Pericardium fibroblast (primary cell): Measurements from ENCODE around the gene IP6K1. TPM values are rescaled to one million over a fixed set of nuclear protein-coding genes. Genes with fewer than 3 reads are reported as not detected.

Experiments used
- total RNA-seq: library from RNA; depleted of rRNA; stranded (reverse); fragments of >200 nt; gene quantifications from 2 replicates; pipeline ENCODE4 v1.2.3, GENCODE V29; 2015

Gene IP6K1
- 27.1 and 28.2 TPM in 2 replicates for total RNA-seq

DNA sequence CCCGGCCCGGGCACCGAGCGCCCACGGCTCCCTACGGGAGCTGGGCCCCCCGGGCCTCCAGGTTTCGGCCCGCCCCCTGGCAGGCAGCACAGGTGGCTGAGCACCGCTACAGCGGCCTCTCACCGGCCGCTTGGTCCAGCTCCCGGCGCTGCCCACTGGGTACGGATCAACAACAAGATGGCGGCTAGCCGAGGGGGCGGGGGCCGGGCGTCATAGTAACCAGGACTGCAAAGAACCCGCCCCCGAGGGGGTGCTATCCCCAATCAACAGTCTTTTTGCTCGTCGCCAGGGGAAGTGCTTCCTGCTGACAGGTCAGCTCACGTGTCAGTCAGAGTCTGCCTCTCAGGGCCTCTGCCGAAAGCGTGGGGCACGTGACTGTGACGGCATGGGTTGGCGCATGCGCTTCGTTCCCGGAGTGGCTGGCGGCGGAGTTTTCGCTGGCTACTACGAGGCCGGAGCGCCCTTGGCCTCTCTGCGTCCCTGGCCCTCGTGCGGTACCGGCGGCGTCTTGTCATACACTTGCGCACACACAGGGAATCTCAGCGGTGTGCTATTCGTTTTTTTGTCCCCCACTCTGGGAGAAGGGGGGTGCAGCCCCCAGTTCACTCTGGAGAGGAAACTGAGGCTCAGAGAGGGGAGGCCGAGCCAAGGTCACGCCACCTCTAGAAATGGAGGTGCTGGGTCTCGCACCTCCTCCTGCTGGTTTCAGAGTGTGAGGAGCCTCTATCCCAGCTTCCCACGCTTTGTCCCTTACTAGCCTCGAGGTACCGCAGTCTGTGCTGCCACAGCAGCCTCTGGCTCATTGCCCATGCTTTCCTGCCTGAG lies at the start of gene IP6K1:
TSS of gene IP6K1 (minus strand) at position 186 of the 825 bp plus-strand sequence. CDS start 38,502 bp downstream, outside the sequence.

DNA sequence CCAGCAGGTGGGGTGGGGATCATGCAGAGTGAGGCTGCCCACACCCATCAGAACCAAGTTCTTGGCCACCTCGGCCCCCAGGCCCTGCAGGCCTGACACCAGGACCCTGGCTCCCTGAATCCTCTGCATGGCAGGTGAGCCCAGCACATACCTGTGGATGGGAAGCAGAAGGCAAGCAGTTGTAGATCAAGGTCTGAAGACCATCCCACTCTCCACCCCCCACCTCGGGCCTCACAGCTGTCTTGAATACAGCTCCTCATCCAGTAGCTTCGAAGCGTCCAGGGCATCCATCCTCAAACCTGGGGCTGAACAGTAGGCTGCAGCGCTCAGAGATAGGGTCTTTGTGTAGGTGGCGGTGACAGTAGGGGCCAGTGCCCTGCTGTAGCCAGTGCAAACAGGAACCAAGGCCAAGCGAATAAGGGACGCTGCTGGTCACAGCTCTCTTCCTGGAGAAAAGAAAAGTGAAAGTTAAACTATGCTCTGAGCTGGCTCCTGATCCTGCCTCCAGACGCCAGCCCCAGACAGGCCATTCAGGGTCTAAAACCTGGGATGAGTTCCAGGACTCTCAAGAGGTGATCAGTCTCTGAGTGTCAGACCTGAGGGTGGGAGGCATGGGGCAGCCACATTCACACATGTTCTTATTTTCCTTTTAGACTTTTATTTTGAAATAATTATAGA lies 27.3 kb upstream of the IP6K1 start, which contains the start of gene UBA7:
TSS of gene UBA7 (minus strand) at position 457 of the 678 bp plus-strand sequence. CDS start at position 291, 166 bp downstream.

DNA sequence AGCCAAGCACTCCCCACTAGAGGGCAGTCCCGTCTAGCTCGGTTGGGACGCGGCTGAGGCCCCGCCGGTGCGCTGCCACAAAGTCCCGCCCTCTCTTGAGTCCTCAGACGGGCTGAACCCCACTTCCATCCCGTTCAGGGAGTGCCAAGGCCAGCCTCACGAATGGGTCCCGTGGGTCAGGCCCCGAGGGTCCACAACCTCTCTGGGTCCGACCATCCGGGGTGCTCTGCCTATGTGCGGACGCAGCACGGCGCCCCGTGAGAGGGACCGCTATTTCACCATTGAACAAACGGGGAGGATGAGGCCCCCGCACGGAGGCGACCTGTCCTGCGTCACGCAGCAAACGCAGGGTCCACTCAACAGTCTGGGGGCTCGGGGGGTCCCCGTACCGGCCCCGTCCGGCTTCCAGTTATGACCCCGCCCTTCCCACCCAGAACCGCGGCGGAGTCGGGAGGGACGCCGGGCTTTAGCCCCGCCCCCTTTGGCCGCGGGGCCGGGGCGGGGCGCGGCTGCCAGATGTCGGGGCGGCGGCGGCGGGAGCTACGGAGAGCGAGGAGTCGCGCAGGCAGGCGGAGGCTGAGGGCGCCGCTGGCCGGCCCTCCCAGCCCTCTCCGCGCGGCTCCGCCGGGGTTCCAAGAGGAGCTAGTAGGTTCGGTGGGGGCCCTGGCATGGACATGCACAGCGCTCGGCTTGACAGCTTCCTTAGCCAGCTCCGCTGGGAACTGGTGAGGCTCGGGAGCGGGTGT lies 16.6 kb upstream of the IP6K1 start, which contains the start of gene INKA1:
TSS of gene INKA1 (plus strand) at position 543 of the 746 bp plus-strand sequence. CDS start at position 675, 132 bp downstream.

DNA sequence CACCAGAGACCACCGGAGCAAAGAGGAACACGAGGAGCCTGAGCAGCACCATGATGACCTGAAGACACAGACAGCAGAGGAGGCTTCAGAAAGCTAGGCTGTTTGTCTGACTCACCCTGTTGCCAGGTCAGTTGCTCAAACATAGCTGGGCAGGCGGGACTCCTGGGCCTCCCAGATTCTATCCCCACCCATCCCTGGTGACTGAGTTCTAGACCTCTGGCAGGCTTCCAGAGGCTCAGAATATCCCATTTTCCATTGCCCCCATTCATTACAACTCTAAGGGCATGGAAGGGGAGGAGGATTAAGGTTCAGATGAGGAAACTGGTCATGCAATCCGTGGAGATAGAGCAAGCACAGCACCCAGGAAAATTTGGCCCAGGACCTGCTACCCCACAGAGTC lies 13.4 kb upstream of the IP6K1 start, which contains the start of gene CDHR4:
TSS of gene CDHR4 (minus strand) at position 113 of the 400 bp plus-strand sequence. CDS start at position 52, 61 bp downstream.

DNA sequence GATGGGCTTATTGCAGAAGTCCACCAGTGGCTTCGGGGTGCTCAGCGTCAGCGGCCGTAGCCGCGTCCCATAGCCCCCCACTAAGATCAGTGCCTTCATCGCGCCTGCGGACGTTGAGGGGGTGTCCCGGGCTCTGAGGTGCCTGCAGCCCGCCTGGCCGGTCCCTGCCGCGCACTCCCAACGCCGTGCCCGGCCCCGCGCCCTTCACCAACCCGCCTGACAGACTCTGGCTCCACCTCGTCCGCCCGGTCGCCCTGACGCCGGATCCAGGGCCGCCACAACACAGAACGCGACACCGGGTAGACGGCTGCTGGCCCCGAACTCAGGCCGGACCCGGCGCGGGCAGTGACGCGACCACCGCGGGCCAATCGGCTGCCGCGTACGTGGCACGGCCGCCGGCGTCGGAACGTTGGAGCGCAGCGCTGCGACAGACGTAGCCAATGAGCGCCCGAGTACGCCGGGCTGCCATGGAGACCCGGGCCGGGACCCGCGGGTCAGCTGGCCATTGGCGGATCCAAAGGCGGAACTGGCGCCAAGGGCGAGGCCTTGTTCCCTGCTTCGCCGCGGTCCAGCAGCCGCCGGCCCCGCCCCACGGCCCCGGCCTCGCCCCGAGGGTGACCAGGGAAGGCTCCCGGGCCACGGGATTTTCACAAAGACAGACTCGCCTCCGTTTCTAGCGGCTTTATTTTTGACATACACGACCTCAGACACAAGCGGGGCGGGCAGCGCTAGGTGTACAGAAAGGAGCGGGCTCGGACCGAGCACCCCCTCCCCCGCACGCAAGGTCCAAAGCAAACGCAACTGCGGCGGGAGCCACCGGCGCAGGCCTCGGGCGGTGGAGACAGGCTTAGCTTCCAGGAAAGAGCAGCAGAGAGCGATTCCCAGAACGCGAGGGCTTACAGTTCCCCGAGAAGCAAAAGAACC lies 62.5 kb downstream of the IP6K1 start, which contains the start of gene GMPPB:
TSS of gene GMPPB (minus strand) at position 324 of the 924 bp plus-strand sequence. CDS start at position 99, 225 bp downstream.

GRCh38 chr3:49719214-49719884 lies 67.0 kb downstream of the IP6K1 start, which contains the start of gene AMIGO3:
TSS of gene AMIGO3 (minus strand) at chr3:49719684. CDS start at chr3:49719465, 219 bp downstream.

DNA sequence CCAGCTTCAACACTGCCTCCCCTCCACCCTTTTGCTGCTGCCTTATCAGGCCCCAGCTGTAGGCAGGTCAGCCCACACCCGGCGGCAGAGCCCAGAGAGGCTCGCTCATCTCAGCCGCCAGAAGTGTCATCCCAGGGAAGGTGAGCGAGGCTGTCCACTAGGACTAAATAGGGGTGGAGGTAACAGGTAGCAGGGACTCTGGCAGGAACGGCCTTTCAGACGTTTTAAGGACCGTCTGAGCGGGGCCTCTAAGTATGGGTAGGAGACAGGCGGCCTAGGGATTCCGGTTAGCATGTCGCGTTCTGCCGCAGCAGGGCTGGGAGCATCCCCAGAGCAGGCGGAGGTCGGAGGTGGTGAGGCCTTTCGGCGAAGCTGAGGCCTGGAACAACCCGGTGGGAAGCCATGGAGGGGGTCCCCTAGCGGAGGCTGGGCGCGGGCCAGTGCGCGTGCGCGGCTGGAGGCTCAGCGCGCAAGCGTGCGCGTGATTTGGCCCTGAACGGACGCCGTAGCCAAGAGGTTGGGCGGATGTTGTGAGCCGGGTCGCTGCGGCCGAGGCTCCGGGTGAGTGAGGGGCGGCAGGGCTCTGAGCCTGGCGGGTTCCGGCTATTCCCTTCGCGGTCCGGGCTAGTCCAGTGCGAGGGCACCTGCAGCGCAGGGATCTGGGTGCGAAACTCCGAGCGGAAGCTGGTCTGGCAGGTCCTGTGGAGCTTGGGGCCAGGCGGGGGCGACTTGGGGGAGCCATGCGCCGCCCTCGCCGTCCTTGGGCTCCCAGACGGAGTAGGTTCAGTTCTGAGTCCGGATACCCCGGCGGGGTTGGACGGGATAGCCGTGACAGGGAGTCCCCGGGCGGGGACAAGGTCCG lies 97.1 kb downstream of the IP6K1 start, which contains the start of the genes MST1 and RNF123:
TSS of gene MST1 (minus strand) at position 429 of the 862 bp plus-strand sequence. CDS start 783 bp downstream, outside the sequence.
TSS of gene RNF123 (plus strand) at position 512 of the 862 bp plus-strand sequence. CDS start 1,609 bp downstream, outside the sequence.

Other genes with a start within 250 kb of the IP6K1 start
- gene BSN, start 232.1 kb downstream of the IP6K1 start, total RNA-seq = 0.09 and 0.12 TPM in 2 replicates
- 67.1 and 89.7 TPM in 2 replicates for gene APEH, start 112.2 kb downstream of the IP6K1 start, total RNA-seq
- 9.8 and 10.6 TPM in 2 replicates for gene MST1, start 97.1 kb downstream of the IP6K1 start, total RNA-seq
- 23.7 and 31.4 TPM in 2 replicates for gene RNF123, start 97.0 kb downstream of the IP6K1 start, total RNA-seq
- gene AMIGO3, start 66.9 kb downstream of the IP6K1 start, total RNA-seq = 1.9 TPM in 1 of 2 replicates, not detected in the other
- gene GMPPB, start 62.6 kb downstream of the IP6K1 start, total RNA-seq = 17.7 and 35.0 TPM in 2 replicates
- 0.12 TPM in 1 of 2 replicates, not detected in the other for gene CDHR4, start 13.3 kb upstream of the IP6K1 start, total RNA-seq
- gene INKA1, start 16.7 kb upstream of the IP6K1 start, total RNA-seq = 3.4 and 11.9 TPM in 2 replicates
- gene UBA7, start 27.4 kb upstream of the IP6K1 start, total RNA-seq = 31.2 and 52.0 TPM in 2 replicates
- 1.2 and 1.5 TPM in 2 replicates for gene TRAIP, start 70.0 kb upstream of the IP6K1 start, total RNA-seq
- not detected in 2 replicates for gene CAMKV, start 83.4 kb upstream of the IP6K1 start, total RNA-seq
- gene MST1R, start 117.3 kb upstream of the IP6K1 start, total RNA-seq = 0.68 and 2.0 TPM in 2 replicates
- 8.9 and 11.3 TPM in 2 replicates for gene MON1A, start 143.3 kb upstream of the IP6K1 start, total RNA-seq
- gene RBM6, start 153.6 kb upstream of the IP6K1 start, total RNA-seq = 32.2 and 34.6 TPM in 2 replicates